SK-N-SH (cell line): Measurements from ENCODE around the gene ZPLD1. TPM values are rescaled to one million over a fixed set of nuclear protein-coding genes. Genes with fewer than 3 reads are reported as not detected.

ENCODE experiments used
- CTCF ChIA-PET: fragments of 300-600, 350-600 bp; formaldehyde crosslinking; extraction: SDS; loops from one replicate; lab custom pipeline; 2021; lab: Yijun Ruan, JAX
- POLR2A ChIA-PET: fragments of 350-600 bp; sonication (Branson Sonifier 250); formaldehyde crosslinking; extraction: SDS; loops from one replicate; lab custom pipeline; 2020; ENCODE audit warnings: antibody characterized with exemption, inconsistent platforms; lab: Yijun Ruan, JAX
- DNase-seq: peaks from one replicate; pipeline ENCODE4 v3.0.0; 2012
- H2AFZ ChIP-seq: fragments of 200-600 bp; sonication (generic); 2 replicates; pipeline ENCODE4 v1.8.1; 2016; ENCODE audit warnings: antibody characterized with exemption, mild to moderate bottlenecking, low read depth
- H3F3A ChIP-seq: fragments of 200-600 bp; sonication (generic); replicated peaks from 2 replicates; pipeline ENCODE3; 2016; ENCODE audit warnings: antibody characterized with exemption, mild to moderate bottlenecking; ENCODE audit not compliant: insufficient read depth
- H3K27ac ChIP-seq, 2 experiments: fragments of 200-500 bp in 1 of 2; fragments of 200-600 bp in 1 of 2; sonication (Bioruptor generic) in 1 of 2; sonication (generic), shearing (Covaris generic) in 1 of 2; 2 replicates each; pipeline versions ENCODE4 v1.5.1 to v1.6.1; 2014 to 2016; ENCODE audit warnings: low read depth in 2 of 2, inconsistent platforms in 1 of 2, low read length in 1 of 2, mild to moderate bottlenecking in 1 of 2, mixed read lengths in 1 of 2
- H3K27me3 ChIP-seq: fragments of 200-600 bp; sonication (generic), shearing (Covaris generic); 2 replicates; pipeline ENCODE4 v1.6.1; 2016; ENCODE audit warnings: mixed run types; ENCODE audit not compliant: insufficient read depth
- H3K36me3 ChIP-seq, 2 experiments: fragments of 200-500 bp in 1 of 2; fragments of 200-600 bp in 1 of 2; sonication (Bioruptor generic) in 1 of 2; sonication (generic) in 1 of 2; replicated peaks in 1 of 2; 2 replicates each; pipeline versions ENCODE3 to v1.5.1; 2014 to 2016; ENCODE audit warnings: low read length in 1 of 2, mild to moderate bottlenecking in 1 of 2; ENCODE audit not compliant: insufficient read depth in 2 of 2, control insufficient read depth in 1 of 2
- H3K4me1 ChIP-seq, 2 experiments: fragments of 200-500 bp in 1 of 2; fragments of 200-600 bp in 1 of 2; sonication (Bioruptor generic) in 1 of 2; sonication (generic), shearing (Covaris generic) in 1 of 2; 2 replicates each; pipeline versions ENCODE4 v1.5.1 to v1.6.1; 2014 to 2016; ENCODE audit warnings: low read depth in 1 of 2, low read length in 1 of 2, mixed run types in 1 of 2; ENCODE audit not compliant: insufficient read depth in 2 of 2, control insufficient read depth in 1 of 2
- H3K4me2 ChIP-seq: fragments of 200-600 bp; sonication (generic), shearing (Covaris generic); 2 replicates; pipeline ENCODE4 v1.6.1; 2017; ENCODE audit warnings: mixed run types
- H3K4me3 ChIP-seq, 2 experiments: fragments of 200-500 bp in 1 of 2; fragments of 200-600 bp in 1 of 2; sonication (Bioruptor generic) in 1 of 2; sonication (generic), shearing (Covaris generic) in 1 of 2; 2 replicates each; pipeline versions ENCODE4 v1.5.1 to v1.8.1; 2014 to 2016; ENCODE audit warnings: low read depth in 2 of 2, inconsistent platforms in 1 of 2, low read length in 1 of 2, mild to moderate bottlenecking in 1 of 2, mixed read lengths in 1 of 2, moderate library complexity in 1 of 2
- H3K79me2 ChIP-seq: fragments of 200-600 bp; sonication (generic); 2 replicates; pipeline ENCODE4 v1.8.1; 2017; ENCODE audit warnings: mild to moderate bottlenecking; ENCODE audit not compliant: insufficient read depth
- H3K9ac ChIP-seq: fragments of 200-600 bp; sonication (generic); 2 replicates; pipeline ENCODE4 v1.6.1; 2017; ENCODE audit warnings: mixed run types
- H3K9me2 ChIP-seq: fragments of 200-600 bp; sonication (generic); 2 replicates; pipeline ENCODE4 v1.6.1; 2017; ENCODE audit warnings: mixed run types
- H3K9me3 ChIP-seq: fragments of 200-600 bp; sonication (generic); 2 replicates; pipeline ENCODE4 v1.6.1; 2017; ENCODE audit warnings: mixed run types, mild to moderate bottlenecking, moderate library complexity
- H4K20me1 ChIP-seq: fragments of 200-600 bp; sonication (generic); 2 replicates; pipeline ENCODE4 v1.6.1; 2017; ENCODE audit warnings: mild to moderate bottlenecking, mixed run types; ENCODE audit not compliant: insufficient read depth
- CTCF ChIP-seq: fragments of 200-600 bp; sonication (generic); IDR thresholded peaks from 2 replicates; pipeline ENCODE4 v1.6.1; 2017; ENCODE audit warnings: antibody characterized with exemption, mild to moderate bottlenecking, moderate library complexity
- FOSL2 ChIP-seq: IDR thresholded peaks from 2 replicates; pipeline ENCODE4 v1.4.0; 2012; ENCODE audit warnings: low read depth, mild to moderate bottlenecking, moderate library complexity, borderline replicate concordance
- FOXM1 ChIP-seq: IDR thresholded peaks from 2 replicates; pipeline ENCODE4 v1.4.0; 2012; ENCODE audit warnings: low read depth, mild to moderate bottlenecking
- GABPA ChIP-seq: IDR thresholded peaks from 2 replicates; pipeline ENCODE4 v1.4.0; 2012; ENCODE audit warnings: low read depth, mild to moderate bottlenecking
- GATA2 ChIP-seq: sonication (generic); formaldehyde crosslinking; IDR thresholded peaks from 2 replicates; pipeline ENCODE4 v1.5.0; 2020; ENCODE audit warnings: mild to moderate bottlenecking, missing genetic modification reagents
- IRF3 ChIP-seq: fragments of 150-350 bp; IDR thresholded peaks from 2 replicates; pipeline ENCODE4 v1.6.1; 2016; ENCODE audit warnings: mild to moderate bottlenecking, low read depth, low read length
- JUND ChIP-seq: IDR thresholded peaks from 2 replicates; pipeline ENCODE4 v1.4.0; 2012
- MAX ChIP-seq: IDR thresholded peaks from 2 replicates; pipeline ENCODE4 v1.4.0; 2012; ENCODE audit warnings: low read depth
- MEF2A ChIP-seq: IDR thresholded peaks from 2 replicates; pipeline ENCODE4 v1.4.0; 2012; ENCODE audit warnings: low read depth, borderline replicate concordance
- NFIC ChIP-seq: IDR thresholded peaks from 2 replicates; pipeline ENCODE4 v1.4.0; 2012; ENCODE audit warnings: borderline replicate concordance
- PBX3 ChIP-seq: IDR thresholded peaks from 2 replicates; pipeline ENCODE4; 2012
- RCOR1 ChIP-seq: fragments of 150-350 bp; IDR thresholded peaks from 2 replicates; pipeline ENCODE4 v1.6.1; 2017; ENCODE audit warnings: antibody characterized with exemption, low read length
- SIN3A ChIP-seq: IDR thresholded peaks from 2 replicates; pipeline ENCODE4 v1.6.1; 2012; ENCODE audit warnings: low read depth, mild to moderate bottlenecking, low read length, moderate library complexity, borderline replicate concordance
- TEAD4 ChIP-seq: IDR thresholded peaks from 2 replicates; pipeline ENCODE4 v1.4.0; 2012; ENCODE audit warnings: mild to moderate bottlenecking, borderline replicate concordance; ENCODE audit not compliant: insufficient read depth
- USF1 ChIP-seq: IDR thresholded peaks from 2 replicates; pipeline ENCODE4 v1.4.0; 2012; ENCODE audit warnings: low read depth, borderline replicate concordance
- USF2 ChIP-seq: fragments of 150-350 bp; IDR thresholded peaks from 2 replicates; pipeline ENCODE4 v1.6.1; 2017; ENCODE audit warnings: antibody characterized with exemption, low read length, low read depth, borderline replicate concordance
- WGBS: methylation state at CpG from one replicate; pipeline ENCODE4 v1.1.6; 2017; ENCODE audit warnings: low lambda C conversion rate; 5-methylcytosine and 5-hydroxymethylcytosine counted together
- polyA plus RNA-seq, 3 experiments: library from polyadenylated mRNA; depleted of rRNA; stranded (reverse); fragments of >200 nt; gene quantifications; 2 replicates each; pipeline ENCODE4 v1.2.3, GENCODE V29; 2012

Gene ZPLD1
- polyA plus RNA-seq, 1 of the 3 experiments (the other 2 are of a cell fraction) = not detected

GRCh38 chr3:102511639-102512038, 76.8 kb downstream of the ZPLD1 start:
- ChIA-PET POLR2A (no interaction called here), CTCF (no interaction called here)
- TF ChIP-seq TEAD4 (no peak), USF2 (no peak), SIN3A (no peak), IRF3 (no peak), NFIC (no peak), CTCF (no peak), PBX3 (no peak)
- Histone ChIP-seq H3K79me2 (no peaks in the 10 kb centered on the region), H2AFZ (no peak overlapping the region), H4K20me1 (no peaks in the 10 kb centered on the region), H3K9me2 (no peaks in the 10 kb centered on the region; the same call in 1 of the 2 replicates), H3K9ac (no peak overlapping the region), H3F3A (no peaks in the 10 kb centered on the region), H3K4me3 (no peak overlapping the region), H3K27ac (no peak overlapping the region), H3K27me3 (no peaks in the 10 kb centered on the region), H3K9me3 (no peaks in the 10 kb centered on the region), H3K4me2 (no peak overlapping the region), H3K4me1 (peaks cover 0 to 7% of the 10 kb centered on the region in 2 experiments; a peak in 2 of 4 replicates), H3K36me3 (no peaks in the 10 kb centered on the region)
- DNase-seq = no peak
- 78% methylated on average over 4 of the region's 4 CpGs for WGBS

GRCh38 chr3:102512734-102513504, 78.1 kb downstream of the ZPLD1 start:
- Histone ChIP-seq H4K20me1 (no peaks in the 10 kb centered on the region), H3K27ac (no peak overlapping the region), H2AFZ (0 out of 2 replicates have a peak overlapping the region, but pooled peaks have one; percentile 32), H3K79me2 (no peaks in the 10 kb centered on the region), H3K9me3 (no peaks in the 10 kb centered on the region), H3K36me3 (no peaks in the 10 kb centered on the region), H3K9me2 (no peaks in the 10 kb centered on the region; the same call in 1 of the 2 replicates), H3K27me3 (no peaks in the 10 kb centered on the region), H3K9ac (no peak overlapping the region), H3K4me3 (peak overlapping the region in 1 of 2 experiments; percentile 10; a peak in 1 of 4 replicates), H3K4me1 (peaks cover 0 to 7% of the 10 kb centered on the region in 2 experiments; a peak in 2 of 4 replicates), H3K4me2 (no peak overlapping the region), H3F3A (no peaks in the 10 kb centered on the region)
- DNase-seq = no peak
- POLR2A ChIA-PET = no interaction called here
- CTCF ChIA-PET = interaction anchor here (1.0 to 1.3 kb wide), 2 partner anchors 284 to 288 kb away, joined by 4 to 5 read pairs; no protein-coding TSS in a partner anchor
- no peak for TF ChIP-seq USF1
- TF ChIP-seq RCOR1 = no peak
- TF ChIP-seq GABPA = no peak
- no peak for TF ChIP-seq MEF2A
- no peak for TF ChIP-seq GATA2 (CRISPR knock-in tag)
- TF ChIP-seq USF2 = no peak
- TF ChIP-seq FOSL2 = peak; percentile 15; the same call in 1 of the 2 replicates
- TF ChIP-seq MAX = no peak
- TF ChIP-seq FOXM1 = no peak
- peak; percentile 20; the same call in 1 of the 2 replicates for TF ChIP-seq JUND
- 55% methylated on average over 5 of the region's 5 CpGs for WGBS
